GM15510 (cell line): ENCODE measurements around the gene FUT3.

Experiments
- POLR2A ChIP-seq: IDR thresholded peaks from 3 replicates; pipeline ENCODE4 v1.6.1; 2011; ENCODE audit warnings: borderline replicate concordance; ENCODE audit not compliant: insufficient read length; ENCODE audit errors: extremely low read depth

FUT3 gene

GRCh38 chr19:5889288-5889971, 38.2 kb upstream of the FUT3 start:
- no peak for TF ChIP-seq POLR2A

GRCh38 chr19:5882421-5882968, 31.2 kb upstream of the FUT3 start:
- no peak for TF ChIP-seq POLR2A

DNA sequence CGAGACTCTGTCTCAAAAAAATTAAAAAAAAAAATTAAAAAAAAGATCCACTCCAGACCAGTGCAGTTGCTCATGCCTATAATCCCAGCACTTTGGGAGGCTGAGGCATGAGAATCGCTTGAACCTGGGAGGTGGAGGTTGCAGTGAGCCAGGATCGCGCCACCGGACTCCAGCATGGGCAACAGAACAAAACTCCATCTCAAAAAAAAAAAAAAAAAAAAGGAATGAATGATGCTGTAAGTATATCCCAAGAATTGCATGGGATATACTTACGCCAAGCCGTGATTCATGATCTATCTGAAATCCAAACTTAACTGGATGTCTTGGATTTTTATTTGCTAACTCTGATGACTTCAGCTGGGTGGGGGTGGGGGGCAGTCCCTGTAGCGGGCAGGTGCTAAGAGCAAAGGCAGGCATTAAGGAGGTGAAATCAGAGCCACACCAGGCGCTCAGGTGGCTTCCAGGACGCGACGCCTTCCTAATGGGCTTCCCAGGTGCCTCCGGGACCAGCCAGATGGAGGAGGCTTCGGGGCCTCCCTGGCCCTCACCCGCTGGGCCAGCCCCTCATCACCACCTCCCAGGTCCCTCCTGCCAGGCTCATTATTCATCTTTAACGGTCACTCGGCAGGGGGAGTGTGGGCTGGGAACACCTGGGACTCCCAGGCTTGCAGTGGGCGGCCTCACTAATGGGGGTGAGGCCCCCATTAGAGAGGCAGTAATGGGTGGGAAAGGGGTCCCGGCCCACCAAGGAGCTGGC, 30.5 kb upstream of the FUT3 start:
- no peak for TF ChIP-seq POLR2A

- TF ChIP-seq POLR2A = no peak
Observed at GRCh38 chr19:5880604-5881078, 29.4 kb upstream of the FUT3 start.

DNA sequence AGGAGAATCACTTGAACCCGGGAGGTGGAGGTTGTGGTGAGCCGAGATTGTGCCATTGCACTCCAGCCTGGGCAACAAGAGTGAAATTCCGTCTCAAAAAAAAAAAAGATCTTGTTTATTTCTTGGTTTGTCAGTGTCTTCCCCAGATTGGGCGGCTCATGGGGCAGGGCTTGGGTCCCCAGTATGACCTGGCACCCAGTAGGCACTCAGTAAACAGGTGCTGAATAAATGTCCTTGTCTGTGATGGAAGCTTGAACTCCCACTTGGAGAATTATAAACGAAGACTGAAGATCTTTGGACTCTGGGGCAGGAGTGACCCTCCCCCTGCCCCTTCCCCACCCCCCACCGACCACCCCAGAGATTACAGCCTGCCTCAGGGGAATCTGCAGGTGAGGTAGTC, 28.9 kb upstream of the FUT3 start:
- no peak for TF ChIP-seq POLR2A

- TF ChIP-seq POLR2A = no peak
Observed at GRCh38 chr19:5877882-5878281, 26.6 kb upstream of the FUT3 start.

- TF ChIP-seq POLR2A = no peak
Observed at GRCh38 chr19:5877427-5877826, 26.2 kb upstream of the FUT3 start.

- no peak for TF ChIP-seq POLR2A
Observed at GRCh38 chr19:5873617-5874199, 22.5 kb upstream of the FUT3 start.

GRCh38 chr19:5870986-5871394, 19.7 kb upstream of the FUT3 start:
- TF ChIP-seq POLR2A = no peak

GRCh38 chr19:5867201-5868136, 16.2 kb upstream of the FUT3 start:
- no peak for TF ChIP-seq POLR2A

- TF ChIP-seq POLR2A = no peak
Observed at GRCh38 chr19:5865772-5866171, 14.5 kb upstream of the FUT3 start.

DNA sequence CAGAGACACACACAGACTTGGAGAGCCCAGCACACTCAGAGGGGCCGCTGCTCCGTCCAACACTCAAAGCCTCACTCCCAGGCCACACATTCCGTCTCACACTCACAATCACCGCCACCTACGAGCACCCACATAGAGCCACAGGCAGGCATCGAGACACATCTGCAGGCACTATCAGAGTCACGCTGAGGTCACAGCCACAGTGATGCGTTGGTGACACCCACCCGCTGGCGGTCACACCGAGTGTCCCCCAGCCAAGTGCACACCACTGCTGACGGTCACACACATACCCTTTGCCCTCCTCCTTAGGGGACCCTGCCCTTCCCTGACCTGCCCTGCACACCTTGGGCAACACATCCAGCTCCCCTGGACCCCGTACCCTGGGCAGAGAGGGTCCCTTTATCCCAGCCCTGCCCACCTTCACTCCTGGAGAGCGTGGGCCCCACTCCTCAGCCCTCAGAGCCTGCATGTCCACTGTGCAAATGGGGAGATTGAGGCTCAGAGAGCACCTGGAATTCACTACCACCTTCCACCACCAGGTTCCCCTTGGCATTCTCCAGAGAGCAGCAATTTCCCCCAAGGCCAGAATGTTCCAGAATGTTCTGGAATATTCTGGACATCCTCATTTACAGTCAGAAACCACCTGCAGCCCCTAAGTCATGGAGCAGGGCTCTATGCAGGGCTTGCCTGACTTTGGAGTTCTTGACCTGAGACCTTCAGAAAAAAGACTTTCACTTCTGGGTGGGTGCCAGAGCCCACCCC, 13.7 kb upstream of the FUT3 start:
- no peak for TF ChIP-seq POLR2A

DNA sequence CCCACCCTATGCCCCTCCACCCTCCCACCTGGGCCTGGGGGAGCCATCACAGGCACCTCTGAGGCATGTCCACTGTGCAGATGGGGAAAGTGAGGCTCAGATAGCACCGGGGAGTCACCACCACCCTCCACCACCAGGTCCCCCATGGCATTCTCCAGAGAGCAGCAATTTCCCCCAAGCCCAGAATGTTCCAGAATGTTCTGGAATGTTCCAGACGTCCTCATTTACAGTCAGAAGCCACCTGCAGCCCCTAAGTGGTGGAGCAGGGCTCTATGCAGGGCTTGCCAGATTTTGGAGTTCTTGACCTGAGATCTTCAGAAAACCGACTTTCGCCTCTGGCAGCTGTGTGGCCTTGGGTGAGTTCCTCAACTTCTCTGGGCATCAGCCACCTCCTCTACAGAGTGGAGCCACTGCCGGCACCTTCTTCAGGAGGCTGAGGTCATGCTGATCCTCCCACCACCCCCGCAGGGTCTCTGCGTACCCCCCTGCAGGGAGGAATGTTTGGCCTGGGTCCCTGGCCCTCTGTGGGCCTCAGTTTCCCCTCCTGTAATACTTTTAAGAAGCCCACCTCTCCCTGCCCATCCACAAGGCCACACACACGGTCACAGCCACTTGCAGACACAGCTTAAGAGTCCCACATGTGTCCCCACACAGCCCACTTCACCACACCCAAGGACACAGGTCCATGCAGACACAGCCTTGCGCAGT, 12.9 kb upstream of the FUT3 start:
- TF ChIP-seq POLR2A = no peak
